Measurements from ENCODE around the gene RBBP5.

GRCh38 chr1:205077158-205077933 lies 44.4 kb downstream of the RBBP5 start:
- TF ChIP-seq CTCF (conservative IDR thresholded peaks at IDR 0.05; ENCODE audit: low read depth, low read length) (no peak), SMC3 (IDR thresholded peaks at IDR 0.05; ENCODE audit: low read depth, low read length) (no peak), CHD1 (IDR thresholded peaks at IDR 0.05; ENCODE audit: low read depth, low read length) (no peak), RCOR1 (IDR thresholded peaks at IDR 0.05; ENCODE audit: insufficient replicate concordance, low read length) (no peak), POLR2A (IDR thresholded peaks at IDR 0.05; ENCODE audit: low read depth, low read length) (no peak), RAD21 (IDR thresholded peaks at IDR 0.05; ENCODE audit: low read length) (no peak)
- TF ChIP-seq, protein P1, sequence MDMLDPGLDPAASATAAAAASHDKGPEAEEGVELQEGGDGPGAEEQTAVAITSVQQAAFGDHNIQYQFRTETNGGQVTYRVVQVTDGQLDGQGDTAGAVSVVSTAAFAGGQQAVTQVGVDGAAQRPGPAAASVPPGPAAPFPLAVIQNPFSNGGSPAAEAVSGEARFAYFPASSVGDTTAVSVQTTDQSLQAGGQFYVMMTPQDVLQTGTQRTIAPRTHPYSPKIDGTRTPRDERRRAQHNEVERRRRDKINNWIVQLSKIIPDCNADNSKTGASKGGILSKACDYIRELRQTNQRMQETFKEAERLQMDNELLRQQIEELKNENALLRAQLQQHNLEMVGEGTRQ (IDR thresholded peaks at IDR 0.05; ENCODE audit: low read depth, low read length), result no peak

All from IMR-90 (cell line).